Measurements from ENCODE around the gene CMC2. TPM values are rescaled to one million over a fixed set of nuclear protein-coding genes. Genes with fewer than 3 reads are reported as not detected.

CMC2 gene
- total RNA-seq, 2 experiments from 2014 or later: 90.7 to 99.9 TPM

DNA sequence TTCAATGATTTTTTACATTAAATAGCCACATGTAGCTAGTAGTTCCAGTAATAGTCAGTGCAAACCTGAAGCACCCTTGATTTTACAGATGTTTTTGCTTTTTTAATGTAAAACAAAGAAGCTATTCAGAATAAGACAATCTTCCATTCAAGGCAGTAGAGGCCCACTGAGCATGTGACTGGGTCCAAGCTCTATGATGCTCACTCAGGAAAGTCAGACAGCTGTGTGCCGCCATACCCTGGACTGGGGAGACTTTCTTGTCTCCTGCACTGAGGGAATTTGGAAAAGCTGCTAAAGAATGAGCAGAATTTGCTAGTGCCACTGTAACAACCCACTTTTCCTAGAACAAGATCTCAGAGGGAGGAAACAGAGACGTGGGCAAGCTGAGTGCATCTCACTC, 11.8 kb upstream of the CMC2 start:
- POLR2A ChIA-PET: interaction anchor here (0.7 to 1.8 kb wide), 4 partner anchors 11 to 20 kb away, joined by 3 to 6 read pairs (median 4); partner anchors contain the start of gene ATMIN
- no peaks in the 10 kb centered on the region for H3K9me3 Mint-ChIP-seq

DNA sequence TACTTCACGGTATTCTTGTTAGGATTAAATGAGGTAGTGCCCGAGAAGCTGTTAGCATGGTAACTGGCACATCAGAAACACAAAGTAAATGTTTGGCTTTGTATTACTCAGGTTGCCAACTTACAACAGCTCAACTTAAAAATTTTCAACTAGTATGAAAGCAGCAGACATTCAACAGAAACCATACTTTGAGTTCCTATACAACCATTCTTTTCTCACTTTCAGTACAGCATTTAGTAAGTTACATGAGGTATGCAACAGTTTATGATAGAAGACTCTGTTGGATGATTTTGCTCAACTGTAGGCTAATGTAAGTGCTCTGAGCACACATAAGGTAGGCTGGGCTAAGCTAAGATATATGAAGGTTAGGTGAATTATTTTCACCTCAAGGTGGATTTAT, 8.0 kb upstream of the CMC2 start:
- Mint-ChIP-seq H3K36me3 (ENCODE audit: low read depth) (peaks cover 76% of the 10 kb centered on the region), H3K27me3 (no peaks in the 10 kb centered on the region), H3K4me1 (peaks cover 27% of the 10 kb centered on the region), H3K9me3 (no peaks in the 10 kb centered on the region), H3K4me3 (no peak overlapping the region), H3K27ac (peak overlapping the region; percentile 24)
- ChIA-PET CTCF (interaction anchor here (1.0 to 1.2 kb wide), 3 partner anchors 10 to 21 kb away, joined by 3 to 6 read pairs (median 5); partner anchors contain the start of gene ATMIN), POLR2A (interaction anchor here (0.9 to 1.5 kb wide), 4 partner anchors 11 to 63 kb away, joined by 3 to 4 read pairs (median 4); partner anchors contain the start of gene C16orf46)
- DNase-seq: no peak

More for the DNA sequence above, 11.8 kb upstream of the CMC2 start:
- no peaks in the 10 kb centered on the region for H3K27me3 Mint-ChIP-seq
- DNase-seq: no peak
- peaks cover 9% of the 10 kb centered on the region for H3K4me1 Mint-ChIP-seq
- H3K36me3 Mint-ChIP-seq (ENCODE audit: low read depth): peaks cover 80% of the 10 kb centered on the region
- no peak overlapping the region for H3K27ac Mint-ChIP-seq
- CTCF ChIA-PET: interaction anchor here (1.1 to 2.6 kb wide), 4 partner anchors 11 to 17 kb away, joined by 3 to 14 read pairs (median 10); partner anchors contain the start of gene ATMIN
- H3K4me3 Mint-ChIP-seq: no peak overlapping the region

DNA sequence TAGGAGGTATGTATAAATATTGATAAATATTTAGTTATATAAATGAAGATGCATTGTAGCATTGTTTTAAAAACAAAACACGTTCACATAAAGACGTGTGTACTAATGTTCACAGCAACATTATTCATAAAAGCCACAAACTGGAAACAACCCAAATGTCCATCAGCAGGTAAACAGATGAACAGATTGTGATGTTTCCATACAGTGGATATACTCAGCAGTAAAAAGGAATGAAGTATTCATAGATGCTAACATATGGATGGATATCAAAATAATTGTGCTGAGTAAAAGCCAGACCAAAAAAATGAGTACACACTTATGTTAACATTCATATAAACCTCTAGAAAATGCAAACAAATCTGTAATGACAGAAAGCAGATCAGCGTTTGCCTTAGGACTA, 6.3 kb upstream of the CMC2 start:
- no peak overlapping the region for H3K4me3 Mint-ChIP-seq
- peaks cover 76% of the 10 kb centered on the region for H3K36me3 Mint-ChIP-seq (ENCODE audit: low read depth)
- no peaks in the 10 kb centered on the region for H3K27me3 Mint-ChIP-seq
- no peaks in the 10 kb centered on the region for H3K9me3 Mint-ChIP-seq
- no peak for DNase-seq
- no peak overlapping the region for H3K27ac Mint-ChIP-seq
- POLR2A ChIA-PET: no interaction called here
- CTCF ChIA-PET: no interaction called here
- H3K4me1 Mint-ChIP-seq: peaks cover 42% of the 10 kb centered on the region

DNA sequence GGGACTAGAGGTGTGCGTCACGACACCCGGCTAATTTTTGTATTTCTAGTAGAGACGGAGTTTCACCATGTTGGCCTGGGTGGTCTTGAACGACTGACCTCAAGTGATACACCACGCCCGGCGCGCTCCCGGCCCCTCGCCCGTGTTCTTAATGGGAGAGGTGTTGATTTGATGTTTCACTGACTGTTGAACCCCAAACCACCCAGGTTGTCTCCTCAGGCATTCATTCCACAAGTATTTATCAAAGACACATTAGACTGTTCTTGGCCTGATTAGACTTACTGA, 1.8 kb upstream of the CMC2 start:
- Mint-ChIP-seq H3K36me3 (ENCODE audit: low read depth) (peaks cover 49% of the 10 kb centered on the region), H3K4me3 (peak overlapping the region; percentile 95), H3K4me1 (peaks cover 49% of the 10 kb centered on the region), H3K27ac (peak overlapping the region; percentile 100), H3K27me3 (no peaks in the 10 kb centered on the region), H3K9me3 (no peaks in the 10 kb centered on the region)
- ChIA-PET CTCF (interaction anchor here (0.6 to 1.5 kb wide), 2 partner anchors 26 to 28 kb away, joined by 3 to 9 read pairs; partner anchors contain the start of gene ATMIN), POLR2A (interaction anchor here (1.6 kb wide), 2 partner anchors 11 to 28 kb away, joined by 5 to 9 read pairs; partner anchors contain the start of gene ATMIN)
- DNase-seq: no peak

DNA sequence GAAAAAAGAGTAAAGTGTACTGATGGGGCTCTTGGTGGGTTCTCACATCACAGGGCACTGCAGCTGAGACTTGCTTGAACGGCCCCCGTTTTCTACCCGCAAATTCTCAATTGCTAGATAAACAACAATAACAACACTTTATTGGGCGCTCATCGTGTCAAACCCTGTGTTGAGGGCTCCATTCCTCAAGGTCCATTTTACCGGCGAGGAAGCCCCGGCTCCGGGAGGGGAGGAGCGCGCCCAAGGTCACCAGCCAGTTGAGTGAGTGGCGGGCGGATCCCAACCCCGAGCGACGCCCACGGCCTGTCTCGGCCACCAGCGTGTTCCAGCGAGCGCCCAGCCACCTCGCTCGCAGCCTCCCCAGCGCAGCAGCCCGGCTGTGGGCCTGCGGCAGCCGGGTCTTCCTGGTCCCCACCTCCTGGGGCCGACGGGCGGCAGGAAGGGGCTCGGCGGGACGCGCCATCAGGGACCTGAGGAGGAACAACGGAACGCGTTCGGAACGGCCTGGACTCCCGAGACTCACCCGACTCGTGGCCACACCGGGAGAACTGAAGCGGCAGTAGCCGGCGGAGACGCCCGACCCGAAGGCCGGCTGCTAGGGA, 373 bp downstream of the CMC2 start:
- CTCF ChIA-PET: interaction anchor here (1.4 to 6.1 kb wide), 3 partner anchors 9 to 29 kb away, joined by 7 to 75 read pairs (median 9); partner anchors contain the start of gene ATMIN
- Mint-ChIP-seq H3K4me1 (peaks cover 61% of the 10 kb centered on the region), H3K27ac (peak overlapping the region; percentile 100), H3K27me3 (no peaks in the 10 kb centered on the region), H3K36me3 (ENCODE audit: low read depth) (peaks cover 48% of the 10 kb centered on the region), H3K4me3 (peak overlapping the region; percentile 95), H3K9me3 (no peaks in the 10 kb centered on the region)
- POLR2A ChIA-PET: interaction anchor here (0.8 to 6.2 kb wide), 11 partner anchors 9 to 712 kb away, joined by 3 to 70 read pairs (median 5); partner anchors contain the start of genes ATMIN, C16orf46 and GAN
- DNase-seq: peak; percentile 78

DNA sequence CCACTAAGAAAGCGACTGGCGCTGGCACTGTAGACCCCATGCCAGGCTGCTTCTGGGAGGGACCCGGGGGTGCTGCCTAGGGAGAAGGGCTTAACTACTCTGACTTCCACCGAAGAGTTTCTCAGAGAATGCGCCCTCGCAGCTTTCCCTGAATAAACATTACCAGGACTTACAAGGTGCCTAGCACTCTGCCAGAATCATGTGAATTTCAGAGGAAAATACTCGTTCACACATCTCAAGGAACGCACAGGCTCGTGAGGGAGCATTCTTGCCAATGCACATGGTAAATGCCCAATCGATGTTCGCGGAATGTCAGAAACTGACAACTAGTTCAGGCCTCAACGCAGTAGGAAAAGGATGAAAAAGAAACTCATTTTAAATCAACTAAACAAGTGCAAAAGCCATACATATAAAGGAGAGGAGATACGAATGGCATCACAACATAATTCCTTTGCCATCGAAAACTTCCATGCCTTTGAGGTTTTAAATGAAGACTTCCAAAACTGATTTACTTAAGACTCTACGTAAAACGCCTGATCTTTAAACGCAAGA, 999 bp downstream of the CMC2 start:
- peaks cover 45% of the 10 kb centered on the region for H3K36me3 Mint-ChIP-seq (ENCODE audit: low read depth)

DNA sequence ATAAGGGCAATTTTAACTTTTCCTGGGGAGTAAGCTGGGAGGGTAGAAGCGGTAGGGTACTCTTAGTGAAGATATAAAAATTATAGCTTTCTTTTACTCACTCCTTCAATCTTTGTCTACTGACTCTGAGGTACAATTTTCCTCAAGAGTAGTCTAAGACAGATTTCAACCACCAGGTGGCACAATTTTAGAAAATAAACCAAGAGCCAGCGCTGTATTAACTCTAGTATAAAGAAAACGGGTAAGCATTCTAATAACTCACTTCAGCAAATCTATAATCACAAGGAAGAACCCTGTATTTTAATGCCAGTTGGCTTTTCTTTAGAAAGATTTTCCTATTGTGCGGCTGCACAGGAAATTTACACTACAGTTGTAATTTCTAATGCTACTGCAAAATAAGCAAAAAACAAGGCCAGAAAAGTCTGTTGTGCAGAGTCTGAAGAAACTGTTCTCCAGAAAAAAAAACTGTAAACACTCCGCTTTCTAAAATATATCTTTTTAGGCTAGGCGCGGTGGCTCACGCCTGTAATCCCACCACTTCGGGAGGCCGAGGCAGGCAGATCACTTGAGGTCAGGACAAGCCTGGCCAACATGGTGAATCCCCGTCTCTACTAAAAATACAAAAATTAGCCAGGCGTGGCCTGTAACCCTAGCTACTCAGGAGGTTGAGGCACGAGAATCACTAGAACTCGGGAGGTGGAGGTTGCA, 1.9 kb downstream of the CMC2 start:
- peak; percentile 22 for DNase-seq
- Mint-ChIP-seq H3K4me1 (peaks cover 61% of the 10 kb centered on the region), H3K27ac (peak overlapping the region; percentile 100), H3K27me3 (no peaks in the 10 kb centered on the region), H3K4me3 (peak overlapping the region; percentile 95), H3K9me3 (no peaks in the 10 kb centered on the region), H3K36me3 (ENCODE audit: low read depth) (peaks cover 50% of the 10 kb centered on the region)
- ChIA-PET CTCF (interaction anchor here (0.5 to 6.1 kb wide), 11 partner anchors 10 to 1915 kb away, joined by 3 to 75 read pairs (median 4); partner anchors contain the start of genes ATMIN and C16orf46), POLR2A (interaction anchor here (0.9 to 6.2 kb wide), 7 partner anchors 7 to 714 kb away, joined by 3 to 70 read pairs (median 8); partner anchors contain the start of gene ATMIN)

More for the DNA sequence above, 999 bp downstream of the CMC2 start:
- POLR2A ChIA-PET: interaction anchor here (1.3 to 6.2 kb wide), 6 partner anchors 8 to 713 kb away, joined by 3 to 70 read pairs (median 10); partner anchors contain the start of gene ATMIN
- no peaks in the 10 kb centered on the region for H3K27me3 Mint-ChIP-seq
- peak overlapping the region; percentile 95 for H3K4me3 Mint-ChIP-seq
- H3K9me3 Mint-ChIP-seq: no peaks in the 10 kb centered on the region
- peak; percentile 18 for DNase-seq
- CTCF ChIA-PET: interaction anchor here (1.4 to 6.1 kb wide), 4 partner anchors 8 to 34 kb away, joined by 3 to 75 read pairs (median 8); partner anchors contain the start of gene ATMIN
- H3K27ac Mint-ChIP-seq: peak overlapping the region; percentile 100
- H3K4me1 Mint-ChIP-seq: peaks cover 59% of the 10 kb centered on the region

DNA sequence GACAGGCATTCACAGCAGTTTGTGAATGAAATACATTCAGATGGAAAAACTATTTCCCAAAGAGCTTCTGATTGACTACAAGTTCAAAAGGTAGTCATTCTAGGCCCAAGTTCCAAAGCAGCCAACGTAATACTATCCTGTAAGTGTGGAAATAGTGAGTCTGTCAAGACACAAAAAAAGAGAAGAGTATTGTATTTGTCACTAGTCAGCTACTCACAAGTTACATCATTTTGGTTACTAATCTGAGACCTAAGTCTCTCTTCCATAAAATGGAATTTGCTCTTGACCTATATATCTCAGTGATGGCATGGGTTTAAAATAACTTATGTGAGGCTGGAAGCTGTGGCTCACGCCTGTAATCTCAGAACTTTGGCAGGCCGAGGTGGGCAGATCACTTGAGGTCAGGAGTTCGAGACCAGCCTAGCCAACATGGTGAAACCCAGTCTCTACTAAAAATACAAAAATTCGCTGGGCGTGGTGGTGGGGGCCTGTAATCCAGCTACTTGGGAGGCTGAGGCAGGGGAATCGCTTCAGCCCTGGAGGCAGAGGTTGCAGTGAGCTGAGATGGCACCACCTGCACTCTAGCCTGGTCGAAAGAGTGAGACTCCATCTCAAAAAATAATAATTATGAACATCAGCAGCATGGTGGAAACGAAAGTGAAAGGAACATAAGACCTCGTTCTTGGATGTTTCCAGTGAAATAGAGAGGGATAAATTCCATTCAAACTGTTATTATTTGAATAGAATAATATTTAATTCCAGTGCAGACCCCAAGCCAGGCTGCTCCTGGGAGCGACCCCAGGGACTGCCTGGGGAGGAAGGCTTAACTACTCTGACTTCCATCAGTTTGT, 2.9 kb downstream of the CMC2 start:
- no peaks in the 10 kb centered on the region for H3K27me3 Mint-ChIP-seq
- H3K27ac Mint-ChIP-seq: peak overlapping the region; percentile 100
- H3K4me3 Mint-ChIP-seq: peak overlapping the region; percentile 95
- ChIA-PET CTCF (interaction anchor here (0.6 to 6.1 kb wide), 9 partner anchors 10 to 1234 kb away, joined by 3 to 75 read pairs (median 4); partner anchors contain the start of genes ATMIN and C16orf46), POLR2A (interaction anchor here (0.8 to 6.2 kb wide), 5 partner anchors 11 to 72 kb away, joined by 3 to 70 read pairs (median 4); partner anchors contain the start of gene ATMIN)
- no peaks in the 10 kb centered on the region for H3K9me3 Mint-ChIP-seq
- DNase-seq: peak; percentile 22
- peaks cover 62% of the 10 kb centered on the region for H3K4me1 Mint-ChIP-seq
- peaks cover 50% of the 10 kb centered on the region for H3K36me3 Mint-ChIP-seq (ENCODE audit: low read depth)

DNA sequence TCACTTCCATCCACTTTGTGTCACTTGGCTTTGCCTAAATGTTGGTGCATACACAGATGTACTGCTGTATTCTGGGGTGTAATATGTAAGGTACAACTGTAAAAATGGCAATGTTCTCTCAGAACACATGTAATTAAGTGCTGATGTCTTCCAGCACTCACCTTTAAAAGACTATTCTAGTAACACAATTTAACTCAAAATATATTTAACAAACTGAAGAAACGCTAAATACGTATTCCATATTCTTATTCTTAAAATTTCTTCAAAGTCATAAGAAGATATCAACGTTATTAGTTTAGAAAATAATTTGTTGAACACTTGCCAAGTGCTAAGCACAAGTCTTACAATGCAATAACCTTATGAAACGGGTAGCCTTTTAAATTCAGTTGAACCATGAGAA, 3.6 kb downstream of the CMC2 start:
- CTCF ChIA-PET: interaction anchor here (0.6 to 6.1 kb wide), 5 partner anchors 9 to 873 kb away, joined by 3 to 75 read pairs (median 3); partner anchors contain the start of gene ATMIN
- DNase-seq: no peak
- H3K4me3 Mint-ChIP-seq: peak overlapping the region; percentile 95
- H3K9me3 Mint-ChIP-seq: no peaks in the 10 kb centered on the region
- peaks cover 62% of the 10 kb centered on the region for H3K4me1 Mint-ChIP-seq
- H3K27ac Mint-ChIP-seq: peak overlapping the region; percentile 100
- H3K27me3 Mint-ChIP-seq: no peaks in the 10 kb centered on the region
- POLR2A ChIA-PET: interaction anchor here (1.9 to 6.2 kb wide), 3 partner anchors 10 to 31 kb away, joined by 4 to 70 read pairs (median 11); partner anchors contain the start of gene ATMIN
- H3K36me3 Mint-ChIP-seq (ENCODE audit: low read depth): peaks cover 51% of the 10 kb centered on the region

DNA sequence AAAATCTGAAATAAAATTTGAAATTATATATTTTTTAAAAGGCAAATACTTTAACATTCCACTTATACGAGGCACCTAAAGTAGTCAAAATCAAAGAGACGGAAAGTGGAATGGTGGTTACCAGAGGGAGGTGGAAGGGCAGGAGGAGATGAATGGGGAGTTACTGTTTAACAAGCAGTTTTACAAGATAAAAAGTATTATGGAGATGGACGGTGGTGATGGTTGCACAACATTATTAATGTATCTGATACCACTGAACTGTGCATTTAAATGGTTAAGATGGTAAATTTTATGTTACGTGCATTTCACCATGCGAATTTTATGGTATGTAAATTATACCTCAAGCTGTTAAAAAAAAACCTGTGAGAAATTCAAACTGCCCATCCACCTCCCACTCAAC, 5.4 kb downstream of the CMC2 start:
- DNase-seq: no peak
- Mint-ChIP-seq H3K36me3 (ENCODE audit: low read depth) (peaks cover 53% of the 10 kb centered on the region), H3K27me3 (no peaks in the 10 kb centered on the region), H3K9me3 (no peaks in the 10 kb centered on the region), H3K27ac (no peak overlapping the region), H3K4me1 (peaks cover 71% of the 10 kb centered on the region), H3K4me3 (no peak overlapping the region)
- POLR2A ChIA-PET: interaction anchor here (6.2 kb wide), 1 partner anchor 33 kb away, joined by 70 read pairs; the partner anchor contains the start of gene ATMIN
- CTCF ChIA-PET: no interaction called here

DNA sequence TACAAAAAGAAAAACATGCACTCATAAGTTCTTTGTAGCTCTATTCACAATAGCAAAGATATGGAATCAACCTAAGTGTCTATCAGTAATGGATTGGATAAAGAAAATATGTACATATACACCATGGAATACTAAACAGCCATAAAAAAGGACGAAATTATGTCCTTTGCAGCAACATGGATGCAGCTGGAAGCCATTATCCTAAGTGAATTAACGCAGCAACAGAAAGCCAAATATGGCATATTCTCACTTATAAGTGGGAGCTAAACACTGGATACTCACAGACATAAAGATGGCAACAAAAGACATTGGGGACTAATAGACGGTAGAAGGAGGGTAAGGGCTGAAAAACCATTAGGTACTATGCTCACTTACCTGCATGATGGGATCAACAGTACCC, 5.8 kb downstream of the CMC2 start:
- Mint-ChIP-seq H3K4me1 (peaks cover 74% of the 10 kb centered on the region), H3K4me3 (no peak overlapping the region)

More for the DNA sequence above, 5.8 kb downstream of the CMC2 start:
- CTCF ChIA-PET: interaction anchor here (1.4 kb wide), 1 partner anchor 35 kb away, joined by 5 read pairs; the partner anchor contains the start of gene ATMIN
- no peak overlapping the region for H3K27ac Mint-ChIP-seq
- no peak for DNase-seq
- no peaks in the 10 kb centered on the region for H3K9me3 Mint-ChIP-seq
- POLR2A ChIA-PET: no interaction called here
- no peaks in the 10 kb centered on the region for H3K27me3 Mint-ChIP-seq
- H3K36me3 Mint-ChIP-seq (ENCODE audit: low read depth): peaks cover 56% of the 10 kb centered on the region
